Suprapubic skin (tissue), 4 donors: Measurements from ENCODE around the gene GPR84. TPM values are rescaled to one million over a fixed set of nuclear protein-coding genes. Genes with fewer than 3 reads are reported as not detected.
A peak's percentile ranks its signal among the peaks of the same experiment; 100 is the strongest.

Source experiments
- DNase-seq, 2 donors: peaks; one replicate each; pipeline ENCODE4 v3.0.0-alpha.2; 2019; ENCODE audit warnings: low spot score in 2 of 2
- H3K27ac ChIP-seq: fragments of 200-600 bp; sonication (generic); one replicate; pipeline ENCODE4 v1.5.1; 2019
- H3K27me3 ChIP-seq: fragments of 200-600 bp; sonication (generic); one replicate; pipeline ENCODE4 v1.5.1; 2019
- H3K36me3 ChIP-seq: fragments of 200-600 bp; sonication (generic); one replicate; pipeline ENCODE4 v1.5.1; 2019
- H3K4me1 ChIP-seq: fragments of 200-600 bp; sonication (generic); one replicate; pipeline ENCODE4 v1.5.1; 2019
- H3K4me3 ChIP-seq: fragments of 200-600 bp; sonication (generic); one replicate; pipeline ENCODE4 v1.5.1; 2019; ENCODE audit warnings: mild to moderate bottlenecking
- H3K9me3 ChIP-seq: fragments of 200-600 bp; sonication (generic); one replicate; pipeline ENCODE4 v1.5.1; 2019
- CTCF ChIP-seq, 2 donors: fragments of 200-600 bp in 1 of 2; fragments of 450-650 bp in 1 of 2; sonication (generic) in 1 of 2; IDR thresholded peaks; one replicate each; pipeline ENCODE4 v1.5.1; 2016 to 2019; ENCODE audit warnings: antibody characterized with exemption in 2 of 2, mild to moderate bottlenecking in 1 of 2, moderate library complexity in 1 of 2
- EP300 ChIP-seq: sonication (generic); formaldehyde crosslinking; IDR thresholded peaks from one replicate; pipeline ENCODE4 v1.6.1; 2017; ENCODE audit warnings: antibody characterized with exemption
- POLR2A ChIP-seq, 2 donors: fragments of 450-650 bp; IDR thresholded peaks; one replicate each; pipeline ENCODE4 v1.6.1; 2017; ENCODE audit warnings: antibody characterized with exemption in 2 of 2, mild to moderate bottlenecking in 2 of 2, moderate library complexity in 2 of 2
- POLR2AphosphoS5 ChIP-seq, 3 donors: sonication (generic); formaldehyde crosslinking; IDR thresholded peaks; one replicate each; pipeline ENCODE4 v1.6.1; 2017; ENCODE audit warnings: antibody characterized with exemption in 3 of 3
- WGBS: methylation state at CpG from one replicate; pipeline ENCODE4 v1.1.5; 2018; 5-methylcytosine and 5-hydroxymethylcytosine counted together
- total RNA-seq, 4 donors: library from RNA; depleted of rRNA; stranded (reverse); fragments of >200 nt; gene quantifications; one replicate each; pipeline ENCODE4 v1.1.0, GENCODE V29; 2016

The GPR84 gene
- total RNA-seq, 4 donors from 2014 or later, result 0.38 to 1.7 (median 0.73) TPM

GRCh38 chr12:54373649-54374561, 9.6 kb upstream of the GPR84 start:
- H3K9me3 ChIP-seq, result no peaks in the 10 kb centered on the region
- H3K36me3 ChIP-seq, result peaks cover 23% of the 10 kb centered on the region
- TF ChIP-seq EP300 (no peak), CTCF (IDR thresholded peaks at IDR 0.05) (no peak), POLR2AphosphoS5 (IDR thresholded peaks at IDR 0.05) (no peak), POLR2A (IDR thresholded peaks at IDR 0.05) (no peak)
- WGBS, result 71% methylated on average over 10 of the region's 10 CpGs
- no peak overlapping the region for H3K4me3 ChIP-seq
- H3K4me1 ChIP-seq, result peaks cover 93% of the 10 kb centered on the region
- H3K27me3 ChIP-seq, result no peaks in the 10 kb centered on the region
- peak overlapping the region; percentile 63 for H3K27ac ChIP-seq
- no peak for DNase-seq

- Histone ChIP-seq H3K4me3 (no peak overlapping the region), H3K27ac (peak overlapping the region; percentile 53), H3K4me1 (peaks cover 86% of the 10 kb centered on the region), H3K27me3 (no peaks in the 10 kb centered on the region), H3K36me3 (peaks cover 17% of the 10 kb centered on the region), H3K9me3 (no peaks in the 10 kb centered on the region)
- 48% methylated on average over 8 of the region's 8 CpGs for WGBS
- DNase-seq, result no peak
- TF ChIP-seq POLR2A (IDR thresholded peaks at IDR 0.05) (no peak), EP300 (no peak), POLR2AphosphoS5 (IDR thresholded peaks at IDR 0.05) (no peak), CTCF (IDR thresholded peaks at IDR 0.05) (no peak)
These were observed 8.0 kb upstream of the GPR84 start for GRCh38 chr12:54372113-54372806.

GRCh38 chr12:54371328-54372112, 7.2 kb upstream of the GPR84 start:
- no peak for TF ChIP-seq EP300
- peak in 1 of 3 donors; percentile 37 for TF ChIP-seq POLR2AphosphoS5 (IDR thresholded peaks at IDR 0.05)
- TF ChIP-seq POLR2A (IDR thresholded peaks at IDR 0.05), result no peak
- no peak for TF ChIP-seq CTCF (IDR thresholded peaks at IDR 0.05)
- Histone ChIP-seq H3K36me3 (peaks cover 17% of the 10 kb centered on the region), H3K9me3 (no peaks in the 10 kb centered on the region), H3K4me1 (peaks cover 79% of the 10 kb centered on the region), H3K4me3 (no peak overlapping the region), H3K27ac (peak overlapping the region; percentile 53), H3K27me3 (no peaks in the 10 kb centered on the region)
- peak in 1 of 2 donors; percentile 88 for DNase-seq
- WGBS, result 34% methylated on average over 3 of the region's 5 CpGs

GRCh38 chr12:54370171-54370730, 6.0 kb upstream of the GPR84 start:
- Histone ChIP-seq H3K27me3 (no peaks in the 10 kb centered on the region), H3K4me3 (peak overlapping the region; percentile 36), H3K9me3 (no peaks in the 10 kb centered on the region), H3K27ac (peak overlapping the region; percentile 53), H3K4me1 (peaks cover 66% of the 10 kb centered on the region), H3K36me3 (peaks cover 17% of the 10 kb centered on the region)
- TF ChIP-seq CTCF (IDR thresholded peaks at IDR 0.05) (peak; percentile 82 to 88), EP300 (no peak), POLR2A (IDR thresholded peaks at IDR 0.05) (no peak), POLR2AphosphoS5 (IDR thresholded peaks at IDR 0.05) (peak in 1 of 3 donors; percentile 25)
- peak; percentile 89 to 91 for DNase-seq
- 36% methylated on average over 40 of the region's 44 CpGs for WGBS
